Measurements from ENCODE around the gene GALNT6. TPM values are rescaled to one million over a fixed set of nuclear protein-coding genes. Genes with fewer than 3 reads are reported as not detected.
A peak's percentile ranks its signal among the peaks of the same experiment; 100 is the strongest.

GALNT6 gene
- total RNA-seq, 2 donors from 2014 or later: 1.3 to 2.8 TPM

DNA sequence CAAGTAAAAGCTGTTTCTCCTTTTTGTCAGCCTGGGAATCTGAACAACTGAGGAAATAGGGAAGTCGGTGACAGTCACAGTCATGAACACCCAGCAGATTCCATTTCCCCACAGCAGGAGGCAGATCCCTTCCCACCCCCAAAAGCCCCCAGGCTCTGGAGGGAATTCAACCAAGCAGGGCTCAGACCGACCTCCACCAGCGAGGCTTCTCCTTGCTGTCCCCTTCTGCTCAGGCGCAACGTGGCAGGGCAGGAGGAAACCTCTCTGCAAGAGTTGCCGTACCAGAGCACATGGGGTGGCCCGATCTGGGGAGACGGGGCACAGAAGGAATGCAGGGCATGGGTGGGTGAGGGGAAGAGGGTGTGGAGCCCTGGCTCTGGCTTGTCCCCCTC is 319 bp downstream of the GALNT6 start:
- H3K36me3 ChIP-seq: no peaks in the 10 kb centered on the region
- H3K27me3 ChIP-seq: peaks cover 0 to 10% of the 10 kb centered on the region in 2 donors
- TF ChIP-seq, protein P1, sequence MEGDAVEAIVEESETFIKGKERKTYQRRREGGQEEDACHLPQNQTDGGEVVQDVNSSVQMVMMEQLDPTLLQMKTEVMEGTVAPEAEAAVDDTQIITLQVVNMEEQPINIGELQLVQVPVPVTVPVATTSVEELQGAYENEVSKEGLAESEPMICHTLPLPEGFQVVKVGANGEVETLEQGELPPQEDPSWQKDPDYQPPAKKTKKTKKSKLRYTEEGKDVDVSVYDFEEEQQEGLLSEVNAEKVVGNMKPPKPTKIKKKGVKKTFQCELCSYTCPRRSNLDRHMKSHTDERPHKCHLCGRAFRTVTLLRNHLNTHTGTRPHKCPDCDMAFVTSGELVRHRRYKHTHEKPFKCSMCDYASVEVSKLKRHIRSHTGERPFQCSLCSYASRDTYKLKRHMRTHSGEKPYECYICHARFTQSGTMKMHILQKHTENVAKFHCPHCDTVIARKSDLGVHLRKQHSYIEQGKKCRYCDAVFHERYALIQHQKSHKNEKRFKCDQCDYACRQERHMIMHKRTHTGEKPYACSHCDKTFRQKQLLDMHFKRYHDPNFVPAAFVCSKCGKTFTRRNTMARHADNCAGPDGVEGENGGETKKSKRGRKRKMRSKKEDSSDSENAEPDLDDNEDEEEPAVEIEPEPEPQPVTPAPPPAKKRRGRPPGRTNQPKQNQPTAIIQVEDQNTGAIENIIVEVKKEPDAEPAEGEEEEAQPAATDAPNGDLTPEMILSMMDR (IDR thresholded peaks at IDR 0.05): no peak
- peak overlapping the region; percentile 48 to 60 for H3K4me3 ChIP-seq
- no peaks in the 10 kb centered on the region for H3K9me3 ChIP-seq
- peak overlapping the region in 1 of 2 donors; percentile 44 for H3K27ac ChIP-seq
- H3K4me1 ChIP-seq: peaks cover 0 to 17% of the 10 kb centered on the region in 2 donors
- DNase-seq (ENCODE audit: low spot score): no peak

DNA sequence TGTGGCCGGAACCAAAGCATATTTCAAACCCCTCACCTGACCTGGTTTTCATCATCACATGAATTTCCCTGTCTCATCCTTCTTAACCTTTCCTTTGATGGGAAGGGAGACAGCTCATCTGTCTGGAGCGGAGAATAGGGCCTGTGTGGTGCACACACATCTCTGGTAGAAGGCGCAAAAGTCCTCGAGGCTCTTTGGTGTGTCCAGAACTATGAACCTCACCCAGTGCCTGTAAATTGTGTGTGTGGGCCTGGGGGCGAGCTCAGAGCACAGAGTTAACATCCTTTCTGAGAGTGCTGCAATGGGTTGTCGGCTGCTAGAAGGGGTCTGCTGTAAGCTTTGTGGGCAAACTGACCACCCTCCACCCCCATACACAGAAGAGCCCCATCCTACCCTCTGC is 749 bp downstream of the GALNT6 start:
- DNase-seq (ENCODE audit: low spot score): no peak
- no peaks in the 10 kb centered on the region for H3K36me3 ChIP-seq
- TF ChIP-seq, protein P1 (IDR thresholded peaks at IDR 0.05): no peak
- H3K4me3 ChIP-seq: no peak overlapping the region
- no peak overlapping the region for H3K27ac ChIP-seq
- H3K4me1 ChIP-seq: peaks cover 0 to 17% of the 10 kb centered on the region in 2 donors
- peaks cover 0 to 10% of the 10 kb centered on the region in 2 donors for H3K27me3 ChIP-seq
- H3K9me3 ChIP-seq: no peaks in the 10 kb centered on the region

DNA sequence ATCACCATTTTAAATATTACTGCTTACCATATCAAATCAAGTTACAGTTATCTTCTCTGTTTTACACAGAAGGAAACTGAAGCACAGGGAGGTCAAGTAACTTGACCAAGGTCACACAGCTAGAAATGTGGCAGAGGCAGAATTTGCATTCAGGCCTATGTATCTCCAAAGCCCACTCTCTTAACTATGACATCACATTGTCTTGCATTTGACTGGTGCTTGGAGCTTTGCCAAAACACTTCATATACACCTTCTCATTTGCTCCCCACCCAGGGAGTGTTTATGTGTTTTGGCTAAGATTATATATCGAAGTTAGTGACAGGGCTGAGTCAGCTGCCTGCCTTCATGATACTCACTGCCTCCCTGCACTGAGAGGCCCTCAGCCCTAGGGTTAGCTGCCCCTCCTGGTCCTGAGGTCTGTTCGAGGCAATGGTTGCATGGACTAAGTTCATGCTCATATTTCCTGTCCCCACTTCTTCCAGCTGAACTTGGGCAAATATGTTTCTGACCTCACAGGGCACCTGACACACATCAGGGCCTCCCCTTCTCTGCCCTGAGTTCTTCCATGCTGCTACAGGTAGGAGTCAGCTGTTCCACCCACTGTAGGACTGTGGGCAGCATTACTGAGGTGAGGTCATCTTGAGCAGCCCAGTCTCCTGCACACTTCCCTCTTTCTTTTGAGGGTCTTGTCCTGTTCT is 1.8 kb downstream of the GALNT6 start:
- TF ChIP-seq, protein P1 (IDR thresholded peaks at IDR 0.05): no peak
- peaks cover 0 to 17% of the 10 kb centered on the region in 2 donors for H3K4me1 ChIP-seq
- DNase-seq (ENCODE audit: low spot score): no peak

DNA sequence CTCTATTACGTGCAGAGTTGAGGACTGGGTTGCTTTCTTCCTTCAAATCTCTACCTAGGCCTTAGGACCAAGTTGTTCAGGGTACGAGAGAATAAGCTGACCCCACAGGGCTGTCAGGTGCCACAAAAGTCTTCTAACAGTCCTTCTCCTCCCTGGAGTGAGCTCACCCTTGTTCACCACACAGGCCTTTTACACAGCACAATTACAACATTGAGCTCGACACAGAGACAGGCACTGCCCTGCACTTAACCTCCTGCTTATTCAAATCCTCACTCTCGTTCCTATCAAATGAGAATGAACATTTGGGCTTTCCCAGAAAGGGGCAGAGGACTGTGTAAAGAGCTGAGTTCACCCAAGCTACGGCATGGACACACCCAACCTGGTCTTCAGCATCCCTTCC is 2.4 kb downstream of the GALNT6 start:
- TF ChIP-seq, protein P1 (IDR thresholded peaks at IDR 0.05): no peak
- H3K9me3 ChIP-seq: no peaks in the 10 kb centered on the region
- DNase-seq (ENCODE audit: low spot score): no peak
- H3K4me3 ChIP-seq: no peak overlapping the region
- peaks cover 0 to 17% of the 10 kb centered on the region in 2 donors for H3K4me1 ChIP-seq
- peaks cover 0 to 10% of the 10 kb centered on the region in 2 donors for H3K27me3 ChIP-seq
- no peak overlapping the region for H3K27ac ChIP-seq
- no peaks in the 10 kb centered on the region for H3K36me3 ChIP-seq

More for the DNA sequence above, 1.8 kb downstream of the GALNT6 start:
- Histone ChIP-seq H3K27me3 (peaks cover 0 to 10% of the 10 kb centered on the region in 2 donors), H3K4me3 (no peak overlapping the region), H3K9me3 (no peaks in the 10 kb centered on the region), H3K27ac (no peak overlapping the region), H3K36me3 (no peaks in the 10 kb centered on the region)

GRCh38 chr12:51388069-51388799 is 3.0 kb downstream of the GALNT6 start:
- H3K27ac ChIP-seq: no peak overlapping the region
- H3K36me3 ChIP-seq: no peaks in the 10 kb centered on the region
- H3K4me3 ChIP-seq: no peak overlapping the region
- TF ChIP-seq, protein P1 (IDR thresholded peaks at IDR 0.05): no peak
- DNase-seq (ENCODE audit: low spot score): no peak
- peaks cover 0 to 17% of the 10 kb centered on the region in 2 donors for H3K4me1 ChIP-seq
- no peaks in the 10 kb centered on the region for H3K9me3 ChIP-seq
- peaks cover 0 to 10% of the 10 kb centered on the region in 2 donors for H3K27me3 ChIP-seq
